ENCODE data around the gene NAP1L4.

The NAP1L4 gene

GRCh38 chr11:2919188-2919587 lies 72.9 kb downstream of the NAP1L4 start:
- no peaks in the 10 kb centered on the region for H3K9me3 ChIP-seq (ENCODE audit: insufficient read depth, low read length)
- peaks cover 5% of the 10 kb centered on the region for H3K4me1 ChIP-seq (ENCODE audit: insufficient read depth, insufficient read length)
- H3K9ac ChIP-seq (ENCODE audit: insufficient read length, low read depth): no peak overlapping the region
- H3K4me3 ChIP-seq (ENCODE audit: insufficient read length, low read depth): no peak overlapping the region
- TF ChIP-seq SUZ12 (IDR thresholded peaks at IDR 0.05; ENCODE audit: extremely low read depth, insufficient read depth, insufficient read length) (no peak), YY1 (IDR thresholded peaks at IDR 0.05; ENCODE audit: insufficient read depth, insufficient read length) (no peak), ZNF274 (IDR thresholded peaks at IDR 0.05; ENCODE audit: low read depth, low read length) (no peak)
- H3K36me3 ChIP-seq (ENCODE audit: insufficient read depth, insufficient read length, low read length): peaks cover 7% of the 10 kb centered on the region
- no peak for DNase-seq (ENCODE audit: low read depth, low spot score)
- no peaks in the 10 kb centered on the region for H3K27me3 ChIP-seq (ENCODE audit: insufficient read depth, insufficient read length)

GRCh38 chr11:2917842-2918490 lies 74.2 kb downstream of the NAP1L4 start:
- Histone ChIP-seq H3K36me3 (ENCODE audit: insufficient read depth, insufficient read length, low read length) (no peaks in the 10 kb centered on the region), H3K9ac (ENCODE audit: insufficient read length, low read depth) (no peak overlapping the region), H3K4me3 (ENCODE audit: insufficient read length, low read depth) (no peak overlapping the region), H3K9me3 (ENCODE audit: insufficient read depth, low read length) (no peaks in the 10 kb centered on the region), H3K27me3 (ENCODE audit: insufficient read depth, insufficient read length) (no peaks in the 10 kb centered on the region), H3K4me1 (ENCODE audit: insufficient read depth, insufficient read length) (peaks cover 16% of the 10 kb centered on the region)
- no peak for TF ChIP-seq SUZ12 (IDR thresholded peaks at IDR 0.05; ENCODE audit: extremely low read depth, insufficient read depth, insufficient read length)
- TF ChIP-seq ZNF274 (IDR thresholded peaks at IDR 0.05; ENCODE audit: low read depth, low read length): no peak
- TF ChIP-seq YY1 (IDR thresholded peaks at IDR 0.05; ENCODE audit: insufficient read depth, insufficient read length): no peak
- no peak for DNase-seq (ENCODE audit: low read depth, low spot score)

- no peak for DNase-seq (ENCODE audit: low read depth, low spot score)
- H3K36me3 ChIP-seq (ENCODE audit: insufficient read depth, insufficient read length, low read length): no peaks in the 10 kb centered on the region
- H3K4me3 ChIP-seq (ENCODE audit: insufficient read length, low read depth): no peak overlapping the region
- no peak overlapping the region for H3K9ac ChIP-seq (ENCODE audit: insufficient read length, low read depth)
- TF ChIP-seq YY1 (IDR thresholded peaks at IDR 0.05; ENCODE audit: insufficient read depth, insufficient read length) (no peak), SUZ12 (IDR thresholded peaks at IDR 0.05; ENCODE audit: extremely low read depth, insufficient read depth, insufficient read length) (no peak), ZNF274 (IDR thresholded peaks at IDR 0.05; ENCODE audit: low read depth, low read length) (no peak)
- no peaks in the 10 kb centered on the region for H3K27me3 ChIP-seq (ENCODE audit: insufficient read depth, insufficient read length)
- H3K4me1 ChIP-seq (ENCODE audit: insufficient read depth, insufficient read length): peaks cover 23% of the 10 kb centered on the region
- no peaks in the 10 kb centered on the region for H3K9me3 ChIP-seq (ENCODE audit: insufficient read depth, low read length)
Observed at GRCh38 chr11:2916892-2917645, 75.1 kb downstream of the NAP1L4 start.

DNA sequence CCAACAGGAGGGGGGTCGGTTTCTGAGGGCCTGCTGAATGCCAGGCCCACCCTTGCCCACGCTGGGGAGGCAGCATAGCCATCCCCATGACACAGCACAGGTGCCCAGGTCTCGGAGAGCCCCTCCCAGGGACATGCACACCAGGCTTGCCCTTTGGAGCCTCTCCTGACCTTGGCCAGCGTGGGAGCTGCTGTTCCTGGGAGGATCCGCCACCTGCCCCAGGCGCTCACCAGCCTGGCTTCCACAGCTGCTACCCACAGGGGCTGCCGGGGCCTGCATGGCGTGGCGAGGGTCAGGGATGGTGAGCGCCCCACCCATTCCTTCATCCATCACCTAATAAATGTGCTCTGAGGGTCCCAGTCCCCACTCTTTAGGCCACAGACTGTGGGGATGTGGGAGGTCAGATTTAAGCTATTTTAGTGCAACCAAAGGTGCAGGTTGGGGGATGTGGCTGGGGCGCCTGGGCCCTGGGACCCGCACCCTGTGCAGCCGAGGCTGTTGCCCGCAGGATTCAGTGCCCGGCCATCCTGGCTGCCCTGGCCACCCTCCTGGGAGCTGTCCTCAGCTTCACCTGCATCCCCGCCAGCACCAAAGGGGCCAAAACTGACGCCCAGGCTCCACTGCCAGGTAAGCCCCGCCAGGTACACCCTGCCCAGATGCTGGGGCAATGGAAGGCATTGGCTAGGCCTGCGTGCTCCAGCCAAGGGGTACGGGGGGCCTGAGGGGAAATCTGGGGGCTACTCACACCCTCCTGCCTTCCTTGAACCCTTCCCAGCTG lies 75.8 kb downstream of the NAP1L4 start:
- Histone ChIP-seq H3K9me3 (ENCODE audit: insufficient read depth, low read length) (no peaks in the 10 kb centered on the region), H3K9ac (ENCODE audit: insufficient read length, low read depth) (no peak overlapping the region), H3K36me3 (ENCODE audit: insufficient read depth, insufficient read length, low read length) (no peaks in the 10 kb centered on the region), H3K4me1 (ENCODE audit: insufficient read depth, insufficient read length) (peaks cover 27% of the 10 kb centered on the region), H3K27me3 (ENCODE audit: insufficient read depth, insufficient read length) (no peaks in the 10 kb centered on the region), H3K4me3 (ENCODE audit: insufficient read length, low read depth) (no peak overlapping the region)
- no peak for DNase-seq (ENCODE audit: low read depth, low spot score)
- no peak for TF ChIP-seq YY1 (IDR thresholded peaks at IDR 0.05; ENCODE audit: insufficient read depth, insufficient read length)
- no peak for TF ChIP-seq SUZ12 (IDR thresholded peaks at IDR 0.05; ENCODE audit: extremely low read depth, insufficient read depth, insufficient read length)
- TF ChIP-seq ZNF274 (IDR thresholded peaks at IDR 0.05; ENCODE audit: low read depth, low read length): no peak

DNA sequence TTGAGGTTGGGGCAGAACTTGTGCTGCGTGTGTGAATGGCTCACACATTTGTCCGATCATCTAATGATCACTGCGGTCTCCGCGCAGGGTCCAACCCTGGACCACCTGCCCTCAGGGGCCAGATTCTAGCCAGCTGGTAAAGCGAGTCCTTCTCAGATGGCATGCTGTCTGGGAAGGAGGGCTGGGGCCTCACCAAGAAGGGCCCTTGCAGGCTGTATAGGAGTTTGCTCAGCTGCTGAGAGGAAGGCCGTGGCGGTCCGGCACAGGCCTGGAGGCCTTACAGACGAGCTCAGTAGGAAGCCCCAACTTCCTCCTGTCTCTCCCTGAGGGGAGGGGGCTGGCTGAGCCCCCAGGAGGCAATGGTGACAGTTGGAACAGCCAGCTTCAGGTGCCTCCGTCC lies 76.7 kb downstream of the NAP1L4 start:
- TF ChIP-seq ZNF274 (IDR thresholded peaks at IDR 0.05; ENCODE audit: low read depth, low read length): no peak
- no peak for TF ChIP-seq SUZ12 (IDR thresholded peaks at IDR 0.05; ENCODE audit: extremely low read depth, insufficient read depth, insufficient read length)
- TF ChIP-seq YY1 (IDR thresholded peaks at IDR 0.05; ENCODE audit: insufficient read depth, insufficient read length): no peak
- H3K9me3 ChIP-seq (ENCODE audit: insufficient read depth, low read length): no peaks in the 10 kb centered on the region
- H3K4me3 ChIP-seq (ENCODE audit: insufficient read length, low read depth): no peak overlapping the region
- no peak overlapping the region for H3K9ac ChIP-seq (ENCODE audit: insufficient read length, low read depth)
- no peaks in the 10 kb centered on the region for H3K36me3 ChIP-seq (ENCODE audit: insufficient read depth, insufficient read length, low read length)
- no peak for DNase-seq (ENCODE audit: low read depth, low spot score)
- H3K4me1 ChIP-seq (ENCODE audit: insufficient read depth, insufficient read length): peaks cover 27% of the 10 kb centered on the region
- H3K27me3 ChIP-seq (ENCODE audit: insufficient read depth, insufficient read length): no peaks in the 10 kb centered on the region

DNA sequence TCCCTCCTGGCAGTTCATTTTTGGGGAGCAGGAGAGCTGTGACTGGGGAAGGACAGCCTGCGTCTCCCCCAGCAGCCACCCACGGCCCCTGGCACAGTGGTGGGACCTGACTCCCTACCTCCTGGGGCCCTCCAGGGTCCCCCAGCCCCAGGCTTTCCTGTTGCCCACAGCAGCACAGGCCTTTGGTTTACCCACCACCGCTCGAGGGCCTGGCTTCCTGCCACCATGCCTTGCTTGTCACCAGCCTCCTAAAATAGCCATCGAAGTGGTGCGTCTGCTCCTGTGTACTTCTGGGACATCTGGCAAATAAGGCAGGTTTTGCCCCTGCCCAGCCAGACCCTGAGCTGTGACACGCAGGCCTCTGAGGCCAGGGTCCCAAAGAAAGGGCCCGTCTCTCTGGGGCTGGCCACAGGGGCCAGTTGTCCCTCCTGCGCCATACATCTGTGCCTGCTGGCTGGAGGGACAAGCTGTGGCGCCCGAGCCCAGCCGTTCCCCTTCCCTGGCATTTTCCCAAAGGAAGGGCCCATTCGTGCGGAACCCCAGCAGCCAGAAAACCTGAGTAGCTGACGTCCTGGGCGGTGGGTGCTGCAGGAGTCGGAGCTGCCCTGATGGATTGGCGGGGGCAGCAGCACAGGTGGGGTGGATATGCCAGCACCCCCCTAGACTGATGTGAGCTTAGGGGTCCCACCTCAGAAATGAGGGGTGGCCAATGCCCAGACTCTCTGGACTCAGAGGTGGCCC lies 77.5 kb downstream of the NAP1L4 start:
- Histone ChIP-seq H3K4me1 (ENCODE audit: insufficient read depth, insufficient read length) (peaks cover 27% of the 10 kb centered on the region), H3K9ac (ENCODE audit: insufficient read length, low read depth) (peak overlapping the region; percentile 18), H3K4me3 (ENCODE audit: insufficient read length, low read depth) (no peak overlapping the region), H3K27me3 (ENCODE audit: insufficient read depth, insufficient read length) (no peaks in the 10 kb centered on the region), H3K9me3 (ENCODE audit: insufficient read depth, low read length) (no peaks in the 10 kb centered on the region), H3K36me3 (ENCODE audit: insufficient read depth, insufficient read length, low read length) (no peaks in the 10 kb centered on the region)
- DNase-seq (ENCODE audit: low read depth, low spot score): no peak
- TF ChIP-seq SUZ12 (IDR thresholded peaks at IDR 0.05; ENCODE audit: extremely low read depth, insufficient read depth, insufficient read length) (no peak), ZNF274 (IDR thresholded peaks at IDR 0.05; ENCODE audit: low read depth, low read length) (no peak), YY1 (IDR thresholded peaks at IDR 0.05; ENCODE audit: insufficient read depth, insufficient read length) (no peak)
